Stomach (tissue), 4 donors: ENCODE measurements around the gene POLR3F.

Experiments used
- POLR2A ChIP-seq, 4 donors: fragments of 450-650 bp; IDR thresholded peaks; one replicate each; pipeline ENCODE4 v1.6.1; 2016; ENCODE audit warnings: antibody characterized with exemption in 4 of 4, control low read depth in 2 of 4, mild to moderate bottlenecking in 1 of 4, moderate library complexity in 1 of 4
- POLR2AphosphoS5 ChIP-seq, 3 donors: sonication (generic); formaldehyde crosslinking; IDR thresholded peaks; one replicate each; pipeline ENCODE4 v1.6.1; 2016; ENCODE audit warnings: antibody characterized with exemption in 3 of 3
- TF ChIP-seq, protein P1 (sequence below), 7 experiments: fragments of 450-650 bp in 4 of 7; fragments of 200-600 bp in 3 of 7; sonication (generic) in 3 of 7; IDR thresholded peaks; one replicate each; pipeline ENCODE4 v1.5.1; 2016 to 2019; ENCODE audit warnings: antibody characterized with exemption in 7 of 7, control low read depth in 2 of 7, mild to moderate bottlenecking in 1 of 7

- TF ChIP-seq, protein P1, sequence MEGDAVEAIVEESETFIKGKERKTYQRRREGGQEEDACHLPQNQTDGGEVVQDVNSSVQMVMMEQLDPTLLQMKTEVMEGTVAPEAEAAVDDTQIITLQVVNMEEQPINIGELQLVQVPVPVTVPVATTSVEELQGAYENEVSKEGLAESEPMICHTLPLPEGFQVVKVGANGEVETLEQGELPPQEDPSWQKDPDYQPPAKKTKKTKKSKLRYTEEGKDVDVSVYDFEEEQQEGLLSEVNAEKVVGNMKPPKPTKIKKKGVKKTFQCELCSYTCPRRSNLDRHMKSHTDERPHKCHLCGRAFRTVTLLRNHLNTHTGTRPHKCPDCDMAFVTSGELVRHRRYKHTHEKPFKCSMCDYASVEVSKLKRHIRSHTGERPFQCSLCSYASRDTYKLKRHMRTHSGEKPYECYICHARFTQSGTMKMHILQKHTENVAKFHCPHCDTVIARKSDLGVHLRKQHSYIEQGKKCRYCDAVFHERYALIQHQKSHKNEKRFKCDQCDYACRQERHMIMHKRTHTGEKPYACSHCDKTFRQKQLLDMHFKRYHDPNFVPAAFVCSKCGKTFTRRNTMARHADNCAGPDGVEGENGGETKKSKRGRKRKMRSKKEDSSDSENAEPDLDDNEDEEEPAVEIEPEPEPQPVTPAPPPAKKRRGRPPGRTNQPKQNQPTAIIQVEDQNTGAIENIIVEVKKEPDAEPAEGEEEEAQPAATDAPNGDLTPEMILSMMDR (IDR thresholded peaks at IDR 0.05): no peak
- TF ChIP-seq POLR2AphosphoS5 (IDR thresholded peaks at IDR 0.05): no peak
- no peak for TF ChIP-seq POLR2A (IDR thresholded peaks at IDR 0.05)
These were observed 61.9 kb downstream of the POLR3F start for GRCh38 chr20:18529041-18529440.
